SK-N-SH treated with all-trans-retinoic acid at 6 μM for 48 hours (cell line): ENCODE results near the gene ARFGEF3.

ENCODE experiments used
- ATAC-seq: fragments of 200-7000 bp; cut with Tn5 transposase; 3 replicates; pipeline ENCODE4 v1.9.1; 2020; ENCODE audit warnings: mild to moderate bottlenecking, moderate library complexity
- ARNTL ChIP-seq: fragments of 450-650 bp; formaldehyde crosslinking; IDR thresholded peaks from 2 replicates; pipeline ENCODE4 v1.5.0; 2020; ENCODE audit warnings: low read depth, mild to moderate bottlenecking, moderate library complexity, borderline replicate concordance
- BACH2 ChIP-seq: fragments of 250-450 bp; sonication (Bioruptor Pico); IDR thresholded peaks from 2 replicates; pipeline ENCODE4 v1.9.0; 2021; ENCODE audit warnings: mild to moderate bottlenecking, borderline replicate concordance
- CSDC2 ChIP-seq: fragments of 250-450 bp; sonication (Bioruptor Pico); IDR thresholded peaks from 2 replicates; pipeline ENCODE4 v1.5.0; 2020; ENCODE audit warnings: mild to moderate bottlenecking, moderate library complexity
- ESRRG ChIP-seq: fragments of 250-450 bp; sonication (Bioruptor Pico); IDR thresholded peaks from 2 replicates; pipeline ENCODE4 v1.6.1; 2021; ENCODE audit warnings: mild to moderate bottlenecking
- OSR1 ChIP-seq: fragments of 250-450 bp; sonication (Bioruptor Pico); IDR thresholded peaks from 2 replicates; pipeline ENCODE4 v1.8.0; 2022; ENCODE audit warnings: moderate library complexity, mild to moderate bottlenecking, inconsistent platforms
- PPARA ChIP-seq: fragments of 250-450 bp; sonication (Bioruptor Pico); IDR thresholded peaks from 2 replicates; pipeline ENCODE4 v1.5.0; 2020; ENCODE audit warnings: mild to moderate bottlenecking, borderline replicate concordance
- RARB ChIP-seq: fragments of 250-450 bp; sonication (Bioruptor Pico); IDR thresholded peaks from 2 replicates; pipeline ENCODE4 v1.8.0; 2021; ENCODE audit warnings: mild to moderate bottlenecking, moderate library complexity
- TCF4 ChIP-seq: fragments of 250-450 bp; sonication (Bioruptor Pico); IDR thresholded peaks from 2 replicates; pipeline ENCODE4 v1.8.0; 2021; ENCODE audit warnings: mild to moderate bottlenecking, moderate library complexity, borderline replicate concordance
- TOX ChIP-seq: fragments of 250-450 bp; sonication (Bioruptor Pico); IDR thresholded peaks from 2 replicates; pipeline ENCODE4 v1.8.0; 2021; ENCODE audit warnings: mild to moderate bottlenecking, moderate library complexity, borderline replicate concordance
- ZC3H10 ChIP-seq: fragments of 250-450 bp; sonication (Bioruptor Pico); IDR thresholded peaks from 2 replicates; pipeline ENCODE4 v1.5.1; 2021; ENCODE audit warnings: mild to moderate bottlenecking, moderate library complexity
- ZFP3 ChIP-seq: fragments of 250-450 bp; sonication (Bioruptor Pico); IDR thresholded peaks from 2 replicates; pipeline ENCODE4 v1.5.0; 2020; ENCODE audit warnings: mild to moderate bottlenecking, moderate library complexity
- ZNF565 ChIP-seq: fragments of 450-650 bp; formaldehyde crosslinking; conservative IDR thresholded peaks from 2 replicates; pipeline ENCODE4 v1.5.0; 2020; ENCODE audit warnings: low read depth, mild to moderate bottlenecking, moderate library complexity
- ZNF70 ChIP-seq: fragments of 450-650 bp; formaldehyde crosslinking; IDR thresholded peaks from 2 replicates; pipeline ENCODE4 v1.5.0; 2020; ENCODE audit warnings: mild to moderate bottlenecking, moderate library complexity
- TF ChIP-seq, protein P1 (sequence below): fragments of 250-450 bp; sonication (Bioruptor Pico); IDR thresholded peaks from 2 replicates; pipeline ENCODE4 v1.5.1; 2021; ENCODE audit warnings: mild to moderate bottlenecking, moderate library complexity
- TF ChIP-seq, protein P2 (sequence below): fragments of 250-450 bp; sonication (Bioruptor Pico); IDR thresholded peaks from 2 replicates; pipeline ENCODE4 v1.8.0; 2020; ENCODE audit warnings: mild to moderate bottlenecking, moderate library complexity, borderline replicate concordance
- TF ChIP-seq, protein P3 (sequence below): fragments of 250-450 bp; sonication (Bioruptor Pico); IDR thresholded peaks from 2 replicates; pipeline ENCODE4 v1.5.1; 2020; ENCODE audit warnings: low read depth, mild to moderate bottlenecking, moderate library complexity
- TF ChIP-seq, protein P4 (sequence below): fragments of 250-450 bp; sonication (Bioruptor Pico); IDR thresholded peaks from 2 replicates; pipeline ENCODE4 v1.5.0; 2020; ENCODE audit warnings: mild to moderate bottlenecking, moderate library complexity

ARFGEF3 gene

DNA sequence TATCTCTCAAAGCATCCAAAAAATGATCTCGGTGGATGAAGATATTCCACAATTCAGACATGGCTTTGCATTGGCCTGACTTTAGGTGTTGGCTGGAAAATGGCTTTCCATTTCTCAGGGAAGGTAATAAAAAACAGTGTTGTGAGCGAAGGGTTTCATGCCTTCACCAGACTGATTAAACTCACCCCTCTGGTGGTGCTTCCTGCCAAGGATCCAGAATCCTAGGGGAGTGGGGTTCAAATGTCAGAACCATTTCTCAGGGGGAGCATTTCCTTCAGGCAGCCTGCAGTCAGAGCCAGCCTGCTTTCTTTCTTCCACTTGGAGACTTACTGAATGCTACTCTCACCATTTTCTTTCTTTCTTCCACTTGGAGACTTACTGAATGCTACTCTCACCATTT is 170.2 kb downstream of the ARFGEF3 start:
- ATAC-seq = no peak
- no peak for TF ChIP-seq BACH2

DNA sequence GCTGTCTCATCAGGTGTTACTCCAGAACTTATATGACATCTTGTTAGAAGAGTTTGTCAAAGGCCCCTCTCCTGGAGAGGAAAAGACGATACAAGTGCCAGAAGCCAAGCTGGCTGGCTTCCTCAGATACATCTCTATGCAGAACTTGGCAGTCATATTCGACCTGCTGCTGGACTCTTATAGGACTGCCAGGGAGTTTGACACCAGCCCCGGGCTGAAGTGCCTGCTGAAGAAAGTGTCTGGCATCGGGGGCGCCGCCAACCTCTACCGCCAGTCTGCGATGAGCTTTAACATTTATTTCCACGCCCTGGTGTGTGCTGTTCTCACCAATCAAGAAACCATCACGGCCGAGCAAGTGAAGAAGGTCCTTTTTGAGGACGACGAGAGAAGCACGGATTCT is 172.3 kb downstream of the ARFGEF3 start:
- TF ChIP-seq TCF4 (CRISPR knock-in tag) (no peak), ZC3H10 (no peak), PPARA (no peak), OSR1 (CRISPR knock-in tag) (no peak), ZNF565 (CRISPR knock-in tag) (no peak), ZFP3 (no peak), CSDC2 (CRISPR knock-in tag) (no peak), ZNF70 (CRISPR knock-in tag) (no peak), RARB (CRISPR knock-in tag) (no peak), ESRRG (CRISPR knock-in tag) (no peak)
- TF ChIP-seq, protein P1, sequence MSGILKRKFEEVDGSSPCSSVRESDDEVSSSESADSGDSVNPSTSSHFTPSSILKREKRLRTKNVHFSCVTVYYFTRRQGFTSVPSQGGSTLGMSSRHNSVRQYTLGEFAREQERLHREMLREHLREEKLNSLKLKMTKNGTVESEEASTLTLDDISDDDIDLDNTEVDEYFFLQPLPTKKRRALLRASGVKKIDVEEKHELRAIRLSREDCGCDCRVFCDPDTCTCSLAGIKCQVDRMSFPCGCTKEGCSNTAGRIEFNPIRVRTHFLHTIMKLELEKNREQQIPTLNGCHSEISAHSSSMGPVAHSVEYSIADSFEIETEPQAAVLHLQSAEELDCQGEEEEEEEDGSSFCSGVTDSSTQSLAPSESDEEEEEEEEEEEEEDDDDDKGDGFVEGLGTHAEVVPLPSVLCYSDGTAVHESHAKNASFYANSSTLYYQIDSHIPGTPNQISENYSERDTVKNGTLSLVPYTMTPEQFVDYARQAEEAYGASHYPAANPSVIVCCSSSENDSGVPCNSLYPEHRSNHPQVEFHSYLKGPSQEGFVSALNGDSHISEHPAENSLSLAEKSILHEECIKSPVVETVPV (CRISPR knock-in tag) = no peak
- TF ChIP-seq, protein P2, sequence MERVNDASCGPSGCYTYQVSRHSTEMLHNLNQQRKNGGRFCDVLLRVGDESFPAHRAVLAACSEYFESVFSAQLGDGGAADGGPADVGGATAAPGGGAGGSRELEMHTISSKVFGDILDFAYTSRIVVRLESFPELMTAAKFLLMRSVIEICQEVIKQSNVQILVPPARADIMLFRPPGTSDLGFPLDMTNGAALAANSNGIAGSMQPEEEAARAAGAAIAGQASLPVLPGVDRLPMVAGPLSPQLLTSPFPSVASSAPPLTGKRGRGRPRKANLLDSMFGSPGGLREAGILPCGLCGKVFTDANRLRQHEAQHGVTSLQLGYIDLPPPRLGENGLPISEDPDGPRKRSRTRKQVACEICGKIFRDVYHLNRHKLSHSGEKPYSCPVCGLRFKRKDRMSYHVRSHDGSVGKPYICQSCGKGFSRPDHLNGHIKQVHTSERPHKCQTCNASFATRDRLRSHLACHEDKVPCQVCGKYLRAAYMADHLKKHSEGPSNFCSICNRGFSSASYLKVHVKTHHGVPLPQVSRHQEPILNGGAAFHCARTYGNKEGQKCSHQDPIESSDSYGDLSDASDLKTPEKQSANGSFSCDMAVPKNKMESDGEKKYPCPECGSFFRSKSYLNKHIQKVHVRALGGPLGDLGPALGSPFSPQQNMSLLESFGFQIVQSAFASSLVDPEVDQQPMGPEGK (CRISPR knock-in tag) = no peak
- TF ChIP-seq, protein P3, sequence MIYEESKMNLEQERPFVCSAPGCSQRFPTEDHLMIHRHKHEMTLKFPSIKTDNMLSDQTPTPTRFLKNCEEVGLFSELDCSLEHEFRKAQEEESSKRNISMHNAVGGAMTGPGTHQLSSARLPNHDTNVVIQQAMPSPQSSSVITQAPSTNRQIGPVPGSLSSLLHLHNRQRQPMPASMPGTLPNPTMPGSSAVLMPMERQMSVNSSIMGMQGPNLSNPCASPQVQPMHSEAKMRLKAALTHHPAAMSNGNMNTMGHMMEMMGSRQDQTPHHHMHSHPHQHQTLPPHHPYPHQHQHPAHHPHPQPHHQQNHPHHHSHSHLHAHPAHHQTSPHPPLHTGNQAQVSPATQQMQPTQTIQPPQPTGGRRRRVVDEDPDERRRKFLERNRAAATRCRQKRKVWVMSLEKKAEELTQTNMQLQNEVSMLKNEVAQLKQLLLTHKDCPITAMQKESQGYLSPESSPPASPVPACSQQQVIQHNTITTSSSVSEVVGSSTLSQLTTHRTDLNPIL (CRISPR knock-in tag) = no peak
- no peak for ATAC-seq

DNA sequence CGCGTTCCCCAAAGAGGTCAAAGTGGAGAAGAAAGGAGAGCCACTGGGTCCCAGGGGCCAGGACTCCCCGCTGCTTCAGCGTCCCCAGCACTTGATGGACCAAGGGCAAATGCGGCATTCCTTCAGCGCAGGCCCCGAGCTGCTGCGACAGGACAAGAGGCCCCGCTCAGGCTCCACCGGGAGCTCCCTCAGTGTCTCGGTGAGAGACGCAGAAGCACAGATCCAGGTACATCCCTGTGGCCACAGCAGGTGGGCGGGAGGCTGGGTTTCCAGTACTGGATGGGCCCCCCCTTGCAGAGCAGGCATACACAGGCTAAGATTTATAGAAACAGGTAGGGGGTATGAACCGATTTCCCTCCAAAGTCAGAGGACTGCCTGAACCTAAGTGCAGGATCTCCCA is 173.2 kb downstream of the ARFGEF3 start:
- TF ChIP-seq, protein P3 (CRISPR knock-in tag) = no peak
- TF ChIP-seq, protein P4, sequence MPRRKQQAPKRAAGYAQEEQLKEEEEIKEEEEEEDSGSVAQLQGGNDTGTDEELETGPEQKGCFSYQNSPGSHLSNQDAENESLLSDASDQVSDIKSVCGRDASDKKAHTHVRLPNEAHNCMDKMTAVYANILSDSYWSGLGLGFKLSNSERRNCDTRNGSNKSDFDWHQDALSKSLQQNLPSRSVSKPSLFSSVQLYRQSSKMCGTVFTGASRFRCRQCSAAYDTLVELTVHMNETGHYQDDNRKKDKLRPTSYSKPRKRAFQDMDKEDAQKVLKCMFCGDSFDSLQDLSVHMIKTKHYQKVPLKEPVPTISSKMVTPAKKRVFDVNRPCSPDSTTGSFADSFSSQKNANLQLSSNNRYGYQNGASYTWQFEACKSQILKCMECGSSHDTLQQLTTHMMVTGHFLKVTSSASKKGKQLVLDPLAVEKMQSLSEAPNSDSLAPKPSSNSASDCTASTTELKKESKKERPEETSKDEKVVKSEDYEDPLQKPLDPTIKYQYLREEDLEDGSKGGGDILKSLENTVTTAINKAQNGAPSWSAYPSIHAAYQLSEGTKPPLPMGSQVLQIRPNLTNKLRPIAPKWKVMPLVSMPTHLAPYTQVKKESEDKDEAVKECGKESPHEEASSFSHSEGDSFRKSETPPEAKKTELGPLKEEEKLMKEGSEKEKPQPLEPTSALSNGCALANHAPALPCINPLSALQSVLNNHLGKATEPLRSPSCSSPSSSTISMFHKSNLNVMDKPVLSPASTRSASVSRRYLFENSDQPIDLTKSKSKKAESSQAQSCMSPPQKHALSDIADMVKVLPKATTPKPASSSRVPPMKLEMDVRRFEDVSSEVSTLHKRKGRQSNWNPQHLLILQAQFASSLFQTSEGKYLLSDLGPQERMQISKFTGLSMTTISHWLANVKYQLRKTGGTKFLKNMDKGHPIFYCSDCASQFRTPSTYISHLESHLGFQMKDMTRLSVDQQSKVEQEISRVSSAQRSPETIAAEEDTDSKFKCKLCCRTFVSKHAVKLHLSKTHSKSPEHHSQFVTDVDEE (CRISPR knock-in tag) = no peak
- TF ChIP-seq CSDC2 (CRISPR knock-in tag) (no peak), ARNTL (CRISPR knock-in tag) (no peak), ZNF565 (CRISPR knock-in tag) (no peak), TOX (no peak), ZNF70 (CRISPR knock-in tag) (no peak), ZFP3 (no peak)
- TF ChIP-seq, protein P2 (CRISPR knock-in tag) = no peak
- TF ChIP-seq, protein P1 (CRISPR knock-in tag) = no peak
- no peak for ATAC-seq
